Muscle of leg (tissue), 11 donors: Measurements from ENCODE around the gene ELMO2. TPM values are rescaled to one million over a fixed set of nuclear protein-coding genes. Genes with fewer than 3 reads are reported as not detected.

Experiments
- DNase-seq: peaks from one replicate; pipeline ENCODE4 v3.0.0; 2013
- H3K27ac ChIP-seq: one replicate; pipeline ENCODE4 v1.5.1; 2013; ENCODE audit warnings: mild to moderate bottlenecking, low read length, control low read depth
- H3K27me3 ChIP-seq: one replicate; pipeline ENCODE4 v1.6.1; 2013; ENCODE audit warnings: low read length; ENCODE audit not compliant: control insufficient read depth, insufficient read depth
- H3K36me3 ChIP-seq: one replicate; pipeline ENCODE4 v1.6.1; 2013; ENCODE audit warnings: low read length; ENCODE audit not compliant: control insufficient read depth, insufficient read depth
- H3K4me1 ChIP-seq: one replicate; pipeline ENCODE4 v1.6.1; 2013; ENCODE audit warnings: low read length; ENCODE audit not compliant: control insufficient read depth, insufficient read depth
- H3K4me3 ChIP-seq: one replicate; pipeline ENCODE4 v1.5.1; 2013; ENCODE audit warnings: low read length, control low read depth
- H3K9me3 ChIP-seq: replicated peaks from 2 replicates; pipeline ENCODE4 v1.6.1; 2013; ENCODE audit warnings: low read depth, low read length; ENCODE audit not compliant: control insufficient read depth
- WGBS: methylation state at CpG from one replicate; pipeline ENCODE4 v1.1.5; 2013; ENCODE audit warnings: missing lambda C conversion rate; ENCODE audit not compliant: insufficient coverage; 5-methylcytosine and 5-hydroxymethylcytosine counted together
- polyA plus RNA-seq, 8 donors: library from polyadenylated mRNA; unstranded; fragments of 120-200 nt; gene quantifications; one replicate each; pipeline versions ENCODE4 v1.2.1 to v1.2.3, GENCODE V29; 2013; ENCODE audit warnings: inconsistent platforms in 1 of 8, low replicate concordance in 1 of 8; ENCODE audit not compliant: insufficient read length in 8 of 8, insufficient read depth in 1 of 8
- total RNA-seq: library from RNA; stranded (reverse); fragments of 120-200 nt; gene quantifications from one replicate; pipeline ENCODE4 v1.2.4, GENCODE V29; 2013

The ELMO2 gene
- total and polyA plus RNA-seq, 9 donors: 30.1 to 47.6 (median 40.3) TPM

GRCh38 chr20:46336735-46337134 lies 69.7 kb downstream of the ELMO2 start:
- H3K27me3 ChIP-seq: peaks cover 39% of the 10 kb centered on the region
- WGBS: 80% methylated on average over 1 of the region's 3 CpGs

GRCh38 chr20:46334303-46334904 lies 72.0 kb downstream of the ELMO2 start:
- no peaks in the 10 kb centered on the region for H3K36me3 ChIP-seq
- no peak overlapping the region for H3K27ac ChIP-seq
- 17% methylated on average over 1 of the region's 9 CpGs for WGBS
- no peak for DNase-seq
- H3K4me1 ChIP-seq: peaks cover 27% of the 10 kb centered on the region
- no peak overlapping the region for H3K4me3 ChIP-seq
- peaks cover 30% of the 10 kb centered on the region for H3K27me3 ChIP-seq
- H3K9me3 ChIP-seq: no peaks in the 10 kb centered on the region

More at GRCh38 chr20:46336735-46337134, 69.7 kb downstream of the ELMO2 start:
- H3K9me3 ChIP-seq: no peaks in the 10 kb centered on the region
- H3K4me1 ChIP-seq: peaks cover 7% of the 10 kb centered on the region
- no peak overlapping the region for H3K4me3 ChIP-seq
- H3K36me3 ChIP-seq: no peaks in the 10 kb centered on the region
- no peak overlapping the region for H3K27ac ChIP-seq
- DNase-seq: no peak

- H3K4me1 ChIP-seq: peaks cover 27% of the 10 kb centered on the region
- H3K27me3 ChIP-seq: peaks cover 23% of the 10 kb centered on the region
- no peak overlapping the region for H3K27ac ChIP-seq
- no peak overlapping the region for H3K4me3 ChIP-seq
- H3K36me3 ChIP-seq: no peaks in the 10 kb centered on the region
- no peak for DNase-seq
- 51% methylated on average over 5 of the region's 8 CpGs for WGBS
- H3K9me3 ChIP-seq: no peaks in the 10 kb centered on the region
These were observed 73.0 kb downstream of the ELMO2 start for GRCh38 chr20:46333161-46333991.

GRCh38 chr20:46332373-46333160 lies 73.8 kb downstream of the ELMO2 start:
- peaks cover 27% of the 10 kb centered on the region for H3K4me1 ChIP-seq
- H3K36me3 ChIP-seq: no peaks in the 10 kb centered on the region
- no peak for DNase-seq
- H3K27ac ChIP-seq: no peak overlapping the region
- no peak overlapping the region for H3K4me3 ChIP-seq
- peaks cover 20% of the 10 kb centered on the region for H3K27me3 ChIP-seq
- 52% methylated on average over 11 of the region's 12 CpGs for WGBS
- H3K9me3 ChIP-seq: no peaks in the 10 kb centered on the region

GRCh38 chr20:46331611-46332361 lies 74.6 kb downstream of the ELMO2 start:
- H3K36me3 ChIP-seq: no peaks in the 10 kb centered on the region
- no peaks in the 10 kb centered on the region for H3K9me3 ChIP-seq
- peaks cover 20% of the 10 kb centered on the region for H3K27me3 ChIP-seq
- DNase-seq: no peak
- no peak overlapping the region for H3K27ac ChIP-seq
- 52% methylated on average over 8 of the region's 13 CpGs for WGBS
- H3K4me3 ChIP-seq: no peak overlapping the region
- H3K4me1 ChIP-seq: peaks cover 27% of the 10 kb centered on the region

GRCh38 chr20:46330831-46331371 lies 75.5 kb downstream of the ELMO2 start:
- H3K36me3 ChIP-seq: no peaks in the 10 kb centered on the region
- no peak overlapping the region for H3K4me3 ChIP-seq
- WGBS: 70% methylated on average over 13 of the region's 13 CpGs
- H3K27ac ChIP-seq: no peak overlapping the region
- no peaks in the 10 kb centered on the region for H3K9me3 ChIP-seq
- no peak for DNase-seq
- H3K4me1 ChIP-seq: peaks cover 27% of the 10 kb centered on the region
- H3K27me3 ChIP-seq: peaks cover 20% of the 10 kb centered on the region

GRCh38 chr20:46330072-46330763 lies 76.2 kb downstream of the ELMO2 start:
- no peak overlapping the region for H3K4me3 ChIP-seq
- no peak overlapping the region for H3K27ac ChIP-seq
- H3K27me3 ChIP-seq: peaks cover 22% of the 10 kb centered on the region
- H3K9me3 ChIP-seq: no peaks in the 10 kb centered on the region
- DNase-seq: no peak
- peaks cover 27% of the 10 kb centered on the region for H3K4me1 ChIP-seq
- WGBS: 62% methylated on average over 8 of the region's 13 CpGs
- H3K36me3 ChIP-seq: no peaks in the 10 kb centered on the region

- Histone ChIP-seq H3K4me1 (peaks cover 22% of the 10 kb centered on the region), H3K27ac (no peak overlapping the region), H3K4me3 (no peak overlapping the region), H3K27me3 (peaks cover 24% of the 10 kb centered on the region), H3K9me3 (no peaks in the 10 kb centered on the region), H3K36me3 (no peaks in the 10 kb centered on the region)
- WGBS: 55% methylated on average over 15 of the region's 16 CpGs
- DNase-seq: no peak
These were observed 78.1 kb downstream of the ELMO2 start for GRCh38 chr20:46328200-46328882.

- no peaks in the 10 kb centered on the region for H3K9me3 ChIP-seq
- WGBS: 90% methylated on average over 3 of the region's 6 CpGs
- H3K27me3 ChIP-seq: peaks cover 20% of the 10 kb centered on the region
- peaks cover 22% of the 10 kb centered on the region for H3K4me1 ChIP-seq
- DNase-seq: no peak
- H3K36me3 ChIP-seq: no peaks in the 10 kb centered on the region
- H3K27ac ChIP-seq: no peak overlapping the region
- no peak overlapping the region for H3K4me3 ChIP-seq
These were observed 78.9 kb downstream of the ELMO2 start for GRCh38 chr20:46327557-46327956.
